ENCODE measurements around the gene MID1. TPM values are rescaled to one million over a fixed set of nuclear protein-coding genes. Genes with fewer than 3 reads are reported as not detected.

The MID1 gene
- polyA plus RNA-seq, 10 donors = 20.0 to 31.5 (median 26.9) TPM

- DNase-seq = no peak
Observed at GRCh38 chrX:10444204-10444603, 176.2 kb downstream of the MID1 start.

- DNase-seq = no peak
Observed at GRCh38 chrX:10441464-10441863, 178.9 kb downstream of the MID1 start.

GRCh38 chrX:10433296-10433965 is 187.0 kb downstream of the MID1 start:
- DNase-seq = no peak

GRCh38 chrX:10429908-10430307 is 190.5 kb downstream of the MID1 start:
- no peak for DNase-seq

GRCh38 chrX:10427249-10427648 is 193.1 kb downstream of the MID1 start:
- no peak for DNase-seq

GRCh38 chrX:10423716-10424115 is 196.7 kb downstream of the MID1 start:
- DNase-seq = no peak

GRCh38 chrX:10420134-10420533 is 200.3 kb downstream of the MID1 start:
- no peak for DNase-seq

- DNase-seq = no peak
Observed at GRCh38 chrX:10416424-10416823, 204.0 kb downstream of the MID1 start.

- peak in 1 of 3 donors; percentile 40 for DNase-seq
Observed at GRCh38 chrX:10415306-10416001, 204.9 kb downstream of the MID1 start.

- no peak for DNase-seq
Observed at GRCh38 chrX:10414862-10415261, 205.5 kb downstream of the MID1 start.

- DNase-seq = no peak
Observed at GRCh38 chrX:10414156-10414824, 206.1 kb downstream of the MID1 start.

- peak in 1 of 3 donors; percentile 42 for DNase-seq
Observed at GRCh38 chrX:10404436-10404835, 215.9 kb downstream of the MID1 start.

- DNase-seq = no peak
Observed at GRCh38 chrX:10401239-10401638, 219.1 kb downstream of the MID1 start.

- DNase-seq = peak in 1 of 3 donors; percentile 54
Observed at GRCh38 chrX:10399043-10399741, 221.2 kb downstream of the MID1 start.

- DNase-seq = no peak
Observed at GRCh38 chrX:10398215-10398614, 222.2 kb downstream of the MID1 start.

- DNase-seq = no peak
Observed at GRCh38 chrX:10397349-10397748, 223.0 kb downstream of the MID1 start.

GRCh38 chrX:10395643-10396042 is 224.7 kb downstream of the MID1 start:
- DNase-seq = no peak
